CD4-positive, alpha-beta T cell treated with Interleukin-2 at 100 ng/mL for 4 hours (primary cell): ENCODE measurements around the gene PHF21B.

Source experiments
- DNase-seq: peaks from one replicate; pipeline ENCODE4 v3.0.0-alpha.2; 2020; ENCODE audit warnings: low spot score

The PHF21B gene

DNA sequence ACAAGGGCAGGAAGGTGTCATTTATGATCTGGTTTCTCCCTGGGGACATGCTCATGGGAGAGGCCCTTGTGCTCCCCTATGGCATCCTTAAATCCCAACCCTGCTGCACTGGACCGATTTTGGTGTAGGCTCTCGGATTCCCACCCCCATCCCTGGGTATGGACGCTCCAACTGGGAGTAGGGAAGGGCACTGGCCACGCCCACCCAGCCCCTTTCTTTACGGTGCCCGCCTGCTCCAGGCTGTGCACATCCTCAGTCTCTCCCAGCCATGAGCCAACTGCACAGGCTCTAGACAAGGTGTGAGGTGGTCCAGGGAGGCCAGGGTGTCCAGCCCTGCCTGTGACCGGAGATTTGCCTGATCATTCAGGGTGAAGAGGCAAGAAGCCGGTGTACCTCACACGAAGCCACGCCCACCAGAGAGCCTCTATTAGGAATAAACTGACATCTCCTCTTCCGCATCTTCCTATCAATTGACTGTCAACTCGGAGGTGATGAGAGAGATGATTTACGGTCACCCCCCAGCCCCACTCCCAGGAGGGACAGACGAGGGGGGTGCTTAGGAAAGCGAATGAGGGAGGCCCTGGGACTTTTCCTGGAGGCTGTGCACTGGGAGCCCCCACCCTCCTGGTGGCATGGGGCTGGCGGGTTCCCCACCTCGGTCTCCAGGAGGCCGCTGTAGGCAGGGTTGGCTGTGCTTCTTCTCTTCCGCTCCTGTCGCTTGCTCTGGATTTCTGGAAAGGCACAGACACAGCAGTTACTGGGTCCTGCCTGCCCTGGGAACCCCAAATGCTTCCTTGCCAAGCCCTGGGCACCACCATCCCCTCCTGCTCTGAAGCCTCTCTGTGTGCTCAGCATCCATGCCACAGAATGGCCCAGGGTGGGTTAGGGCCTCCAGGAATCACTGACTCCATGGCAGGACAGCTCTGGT is 116.7 kb downstream of the PHF21B start:
- DNase-seq, result no peak

DNA sequence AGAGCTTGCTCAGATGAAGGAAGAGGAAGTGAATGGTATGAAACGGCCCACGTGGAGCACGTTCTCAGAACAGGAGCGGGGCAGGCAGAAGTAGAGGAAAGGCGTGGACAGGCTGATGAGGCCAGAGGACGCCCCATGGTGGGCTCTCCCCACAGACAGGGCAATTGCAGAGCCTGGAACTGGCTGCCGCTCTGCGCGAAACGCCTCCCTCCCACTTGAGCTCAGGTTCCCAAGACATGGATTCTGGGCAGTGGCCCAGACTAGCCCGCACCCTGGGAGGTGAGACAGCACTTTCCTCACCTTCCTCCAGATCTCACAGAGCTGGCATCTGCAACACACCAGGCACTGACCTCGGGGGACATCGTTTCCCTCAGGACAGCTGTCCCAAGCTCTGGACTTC is 117.6 kb downstream of the PHF21B start:
- no peak for DNase-seq

DNA sequence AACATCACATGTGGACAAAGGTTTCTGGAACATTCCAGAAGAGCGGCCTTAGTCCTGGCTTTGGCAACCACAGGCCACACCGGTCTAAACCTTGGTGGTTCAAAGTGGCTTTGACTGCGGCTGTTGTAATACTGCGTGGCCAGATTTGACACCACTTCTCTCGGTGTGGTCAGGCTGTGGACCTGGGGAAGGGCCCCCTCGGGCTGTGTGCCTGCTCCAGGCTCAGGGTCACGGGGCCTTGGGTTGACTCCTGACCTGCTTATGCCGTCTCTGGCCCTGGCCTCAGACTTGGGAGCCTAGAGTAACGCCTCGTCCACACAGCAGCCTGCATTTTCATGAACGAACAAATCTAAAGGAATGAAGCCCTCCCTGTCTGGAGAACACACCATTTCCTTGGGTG is 118.0 kb downstream of the PHF21B start:
- no peak for DNase-seq

DNA sequence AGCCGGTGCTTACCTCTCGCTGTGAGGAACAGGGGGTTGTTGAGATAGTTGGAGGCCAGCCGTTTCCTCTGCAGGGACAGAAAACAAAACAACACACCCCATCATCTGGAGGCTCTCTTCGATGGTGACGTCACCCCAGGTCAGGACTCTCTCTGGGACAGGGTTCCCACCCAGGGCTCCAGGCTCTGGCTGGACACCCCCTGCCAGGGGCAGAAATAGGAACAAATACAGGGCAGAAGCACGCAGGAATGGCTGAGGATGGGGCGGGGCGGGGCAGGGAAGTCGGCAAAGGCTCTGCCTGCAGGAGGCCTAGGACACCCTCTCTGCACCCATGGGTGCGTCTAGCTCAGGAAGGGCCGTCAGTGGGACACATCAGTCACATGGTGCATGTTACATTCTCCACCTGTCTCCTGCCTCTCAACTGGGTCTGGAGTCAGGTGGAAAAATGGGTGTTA is 118.5 kb downstream of the PHF21B start:
- DNase-seq, result no peak

DNA sequence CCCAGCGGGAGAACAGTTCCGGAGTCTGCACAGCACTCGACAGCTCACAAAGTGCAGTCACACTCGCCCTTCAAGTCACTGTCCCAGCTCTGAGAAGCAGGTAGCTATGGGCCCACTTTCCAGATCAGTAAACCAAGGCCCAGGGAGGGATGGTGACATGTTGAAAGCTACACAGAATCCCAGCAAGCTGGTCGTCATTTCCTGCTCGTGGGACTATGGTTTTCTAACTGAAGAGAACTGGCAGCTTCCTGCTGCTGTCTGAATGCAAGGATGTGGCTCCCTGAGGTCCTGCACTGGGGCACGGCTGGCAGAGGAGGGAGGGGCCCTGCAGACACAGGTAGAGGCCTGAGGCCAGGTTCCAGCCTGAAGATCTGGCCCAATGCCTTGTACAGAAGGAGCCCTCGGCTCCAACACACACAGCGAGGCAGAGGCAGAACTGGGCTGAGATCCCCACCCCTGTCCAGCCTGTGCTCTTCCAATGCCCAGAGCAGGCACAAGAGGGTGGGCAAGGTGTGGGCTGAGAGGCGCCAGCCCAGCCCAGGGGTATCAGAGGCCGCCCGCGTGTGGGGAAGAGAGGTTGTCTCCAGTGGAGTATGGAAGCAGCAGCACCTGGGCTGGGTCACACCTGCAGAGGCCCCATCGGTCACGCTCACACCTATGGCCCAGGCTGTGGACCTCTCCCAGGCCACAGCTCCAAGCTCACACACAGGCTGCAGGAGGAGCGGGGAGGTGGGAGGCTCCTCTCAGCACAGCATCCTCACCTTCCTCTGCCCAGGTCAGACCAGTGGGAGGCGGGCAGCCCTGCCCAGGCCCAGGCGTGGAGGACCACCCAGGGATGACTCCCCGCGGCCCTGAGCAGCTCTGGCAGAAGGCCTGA is 119.2 kb downstream of the PHF21B start:
- DNase-seq, result no peak

DNA sequence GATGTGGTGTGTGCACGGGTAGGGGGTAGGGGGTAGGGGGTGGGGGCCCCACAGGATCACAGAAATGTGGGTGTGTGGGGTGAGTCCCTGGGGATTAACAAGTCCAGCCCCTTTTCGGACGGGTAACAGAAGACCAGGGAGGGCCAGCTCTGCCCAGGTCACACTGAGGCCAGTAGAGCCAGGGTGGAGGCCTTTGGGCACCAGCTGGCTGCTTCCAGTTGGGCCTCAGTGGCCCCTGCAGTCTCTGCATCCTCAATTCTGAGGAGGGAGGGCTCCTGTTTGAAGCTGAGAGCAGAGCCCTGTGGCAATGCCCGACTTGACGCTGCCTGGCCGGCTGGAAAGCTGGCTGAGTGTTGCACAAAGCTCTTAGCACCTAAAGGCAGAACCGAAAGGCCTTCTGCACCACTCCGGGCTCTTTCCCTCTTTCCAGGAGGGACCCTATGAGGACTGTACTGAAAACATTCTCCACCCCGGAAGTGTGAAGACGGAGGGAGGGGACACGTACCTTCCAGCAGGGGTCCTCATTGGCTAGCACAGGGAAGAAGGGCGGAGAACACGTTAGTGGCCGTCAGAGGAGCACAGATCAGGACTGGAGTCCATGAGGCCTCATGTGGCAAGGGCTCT is 120.4 kb downstream of the PHF21B start:
- DNase-seq, result no peak

DNA sequence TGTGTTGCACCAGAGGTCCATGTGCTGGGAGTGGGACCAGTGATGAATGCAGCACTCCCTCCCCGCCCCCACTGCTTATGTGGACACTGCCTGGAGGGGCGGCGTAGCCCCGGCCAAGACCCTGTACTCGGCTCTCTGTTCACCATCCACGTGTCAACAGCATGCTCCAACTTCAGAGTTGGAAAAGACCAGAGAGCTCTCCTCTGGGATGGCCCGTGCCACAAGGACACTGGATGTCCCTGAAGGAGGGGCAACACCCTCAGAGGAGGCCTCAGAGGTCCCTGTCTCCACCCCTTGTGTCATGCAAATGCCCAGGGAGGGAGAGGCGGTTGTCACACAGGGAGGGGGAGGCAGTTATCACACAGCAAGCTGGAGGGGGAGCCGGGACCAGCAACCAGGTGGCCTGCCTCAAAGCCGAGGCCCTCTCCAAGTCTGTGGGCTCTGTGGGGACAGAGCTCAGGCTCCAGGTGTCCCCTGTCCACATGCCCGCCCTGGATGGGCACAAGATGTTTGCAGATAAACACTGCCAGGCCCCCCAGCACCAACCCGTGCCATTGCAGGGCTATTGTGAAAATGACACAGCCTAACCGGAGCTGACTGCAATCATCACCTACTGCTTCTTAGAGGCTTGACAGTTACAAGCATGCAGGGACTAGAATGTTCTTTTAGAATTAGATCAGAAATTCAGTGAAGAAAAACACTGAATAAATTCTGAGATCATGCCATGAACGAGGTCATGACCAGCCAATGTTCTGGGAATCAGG is 121.1 kb downstream of the PHF21B start:
- no peak for DNase-seq

DNA sequence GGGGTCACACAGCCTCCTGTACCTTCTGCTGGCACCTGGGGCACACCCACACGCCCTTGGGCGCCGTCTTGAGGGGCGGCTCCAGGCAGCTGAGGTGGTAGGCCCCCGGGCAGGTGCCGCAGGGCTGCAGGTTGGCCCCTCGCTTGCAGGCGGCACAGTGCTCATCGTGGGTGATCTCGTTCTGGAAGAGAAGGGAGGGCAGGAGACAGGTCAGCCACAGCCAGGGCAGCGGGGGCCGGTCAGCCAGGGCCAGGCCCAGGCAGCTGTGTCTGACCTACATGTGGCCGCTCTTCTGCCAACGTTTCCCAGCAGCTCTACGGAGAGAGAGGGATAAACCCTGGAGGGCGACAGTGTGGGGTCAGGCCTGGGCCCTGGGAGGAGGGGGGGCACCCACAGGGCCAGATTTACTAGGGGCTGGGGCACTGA is 121.9 kb downstream of the PHF21B start:
- no peak for DNase-seq

DNA sequence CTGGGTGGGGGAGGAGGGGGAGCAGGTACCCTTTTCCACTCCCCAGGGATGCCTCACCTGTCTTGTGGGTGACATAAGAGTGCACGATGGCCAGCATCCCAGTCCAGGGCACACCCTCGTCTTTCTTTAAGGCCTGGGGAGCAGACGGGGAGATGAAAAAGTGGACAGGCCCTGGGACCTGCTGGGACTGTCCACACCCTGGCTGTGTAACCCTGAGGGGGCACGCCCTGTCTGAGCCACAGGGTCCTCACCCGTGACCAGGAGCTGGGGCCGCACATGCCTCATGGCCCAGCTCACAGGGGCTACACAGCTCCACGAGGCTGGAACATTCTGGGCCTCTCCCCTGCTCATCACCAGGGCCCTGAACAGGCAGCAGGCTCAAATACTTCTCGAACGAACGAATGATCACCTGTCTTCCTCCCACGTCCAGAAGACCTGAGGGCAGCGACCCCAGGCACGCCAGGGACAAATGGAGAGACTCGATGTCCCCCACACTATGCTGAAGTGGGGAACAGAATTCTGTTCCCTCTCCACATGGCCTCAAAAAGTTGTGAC is 123.9 kb downstream of the PHF21B start:
- DNase-seq, result no peak

DNA sequence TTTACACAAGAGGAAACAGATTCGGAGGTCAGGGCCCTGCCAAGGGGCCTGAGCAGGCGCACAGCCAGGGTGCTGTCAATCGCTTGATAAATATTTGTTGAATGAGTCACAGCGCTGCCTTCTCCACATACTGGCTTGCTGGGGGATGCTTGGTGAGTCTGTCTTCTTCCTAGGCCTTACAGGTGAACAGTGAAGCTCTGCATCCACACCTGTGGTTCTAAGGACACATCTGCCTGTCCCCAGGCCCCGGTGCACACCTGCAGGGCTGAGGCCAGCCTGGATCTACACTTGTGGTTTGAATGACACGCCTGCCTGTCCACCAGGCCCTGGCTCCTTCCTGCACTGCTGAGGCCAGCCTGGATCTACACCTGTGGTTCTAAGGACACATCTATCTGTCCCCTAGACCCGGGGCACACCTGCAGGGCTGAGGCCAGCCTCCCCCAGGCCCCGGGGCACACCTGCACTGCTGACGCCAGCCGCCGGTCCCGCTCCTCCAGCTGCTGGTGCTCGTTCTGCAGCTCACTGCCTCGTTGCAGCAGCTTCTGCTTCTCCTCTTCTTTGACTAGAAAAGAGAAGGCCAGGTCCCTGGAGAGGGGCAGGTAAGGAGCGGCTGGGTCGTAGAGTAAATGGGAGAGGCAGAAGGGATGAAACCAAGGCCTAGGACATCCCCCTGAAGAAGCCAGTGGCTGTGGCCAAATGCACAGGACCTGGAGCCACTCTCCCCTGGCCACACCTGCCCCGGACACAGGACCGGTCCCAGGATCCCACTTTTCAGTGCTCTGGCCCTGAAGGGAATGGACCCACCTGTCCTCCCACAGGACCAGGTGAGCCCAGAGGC is 124.6 kb downstream of the PHF21B start:
- no peak for DNase-seq

DNA sequence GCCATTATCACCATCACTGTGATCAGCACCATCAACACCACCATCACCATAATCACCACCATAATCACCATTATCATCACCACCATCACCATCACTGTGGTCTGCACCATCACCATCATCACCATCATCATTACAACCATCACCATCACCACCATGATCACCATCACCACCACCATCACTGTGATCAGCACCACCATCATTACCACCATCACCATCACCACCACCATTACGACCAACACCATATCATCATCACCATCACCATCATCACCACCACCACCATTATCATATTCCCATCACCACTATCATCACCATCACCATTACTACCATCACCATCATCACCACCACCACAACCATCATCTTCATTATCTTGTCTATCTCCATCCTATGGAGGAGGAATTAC is 125.2 kb downstream of the PHF21B start:
- DNase-seq, result no peak

DNA sequence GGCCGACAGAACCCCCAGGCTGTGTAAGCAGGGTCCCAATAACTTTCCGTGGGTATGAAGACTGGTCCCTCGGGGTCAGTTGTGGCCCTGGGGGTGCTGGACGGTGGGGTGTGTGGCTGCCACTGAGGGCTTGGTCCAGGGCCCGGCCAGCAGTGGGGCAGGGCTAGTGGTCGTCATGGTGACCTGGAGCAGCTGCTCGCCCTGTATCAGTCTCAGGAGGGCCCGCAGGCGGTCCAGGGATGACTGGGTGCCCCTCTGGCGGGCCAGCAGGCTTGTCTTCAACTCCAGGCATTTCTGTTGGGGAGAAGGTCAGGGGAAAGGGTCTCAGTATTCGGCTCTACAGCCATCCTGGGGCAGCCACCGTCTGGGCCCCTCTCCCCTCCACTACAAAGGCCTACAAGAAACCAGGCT is 126.8 kb downstream of the PHF21B start:
- no peak for DNase-seq

DNA sequence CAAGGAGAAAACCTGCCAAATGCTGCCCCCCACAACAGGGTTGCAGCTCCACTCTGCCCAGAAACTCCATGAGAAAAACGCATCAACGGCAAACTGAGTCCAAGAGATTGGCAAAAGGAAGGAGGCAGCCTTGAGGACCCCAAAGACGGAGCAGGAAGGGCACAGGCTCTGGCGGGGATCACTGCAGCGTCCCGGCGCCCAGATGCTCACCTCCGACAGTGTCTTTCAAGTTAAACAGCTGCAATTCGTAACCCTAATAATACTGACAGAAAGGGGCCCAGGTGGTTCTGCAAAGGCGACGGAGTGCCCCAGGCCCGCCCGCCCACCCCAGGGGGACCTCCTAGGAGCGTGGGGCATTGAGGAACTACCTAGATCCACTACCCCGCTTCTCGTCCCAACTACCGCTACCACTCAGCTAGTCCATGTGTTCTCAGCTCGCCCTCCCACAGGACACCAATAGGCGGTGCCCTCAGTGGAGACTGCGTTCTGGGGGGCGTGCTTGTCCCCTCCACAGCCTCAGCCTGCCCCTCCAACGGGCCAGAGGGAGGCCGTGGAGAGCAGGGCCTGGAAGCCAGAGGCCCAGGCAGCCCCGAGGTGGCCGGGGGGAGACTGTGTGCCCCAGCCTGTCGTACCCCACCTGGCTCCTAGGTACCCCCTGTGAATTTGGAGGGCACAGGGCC is 127.4 kb downstream of the PHF21B start:
- DNase-seq, result no peak

DNA sequence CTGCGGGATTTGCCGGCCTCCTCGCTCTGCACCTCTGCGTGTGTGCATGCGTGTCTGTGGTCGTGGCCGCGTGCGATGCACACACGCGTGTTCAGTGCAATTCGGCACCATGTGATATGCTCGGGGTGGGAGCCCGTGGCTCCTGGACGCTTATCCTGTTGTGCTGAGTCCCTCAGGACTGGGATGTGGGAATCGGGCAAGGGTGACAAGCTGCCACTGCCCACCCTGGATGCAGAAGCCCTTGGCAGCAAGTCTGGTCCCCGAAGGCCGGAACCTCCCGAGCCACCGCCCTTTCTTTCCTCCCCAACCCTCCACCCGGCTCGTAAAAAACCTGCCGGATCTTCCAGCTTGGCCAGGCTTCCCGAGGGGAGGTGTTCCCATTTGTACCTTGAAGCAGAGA is 128.2 kb downstream of the PHF21B start:
- DNase-seq, result no peak

DNA sequence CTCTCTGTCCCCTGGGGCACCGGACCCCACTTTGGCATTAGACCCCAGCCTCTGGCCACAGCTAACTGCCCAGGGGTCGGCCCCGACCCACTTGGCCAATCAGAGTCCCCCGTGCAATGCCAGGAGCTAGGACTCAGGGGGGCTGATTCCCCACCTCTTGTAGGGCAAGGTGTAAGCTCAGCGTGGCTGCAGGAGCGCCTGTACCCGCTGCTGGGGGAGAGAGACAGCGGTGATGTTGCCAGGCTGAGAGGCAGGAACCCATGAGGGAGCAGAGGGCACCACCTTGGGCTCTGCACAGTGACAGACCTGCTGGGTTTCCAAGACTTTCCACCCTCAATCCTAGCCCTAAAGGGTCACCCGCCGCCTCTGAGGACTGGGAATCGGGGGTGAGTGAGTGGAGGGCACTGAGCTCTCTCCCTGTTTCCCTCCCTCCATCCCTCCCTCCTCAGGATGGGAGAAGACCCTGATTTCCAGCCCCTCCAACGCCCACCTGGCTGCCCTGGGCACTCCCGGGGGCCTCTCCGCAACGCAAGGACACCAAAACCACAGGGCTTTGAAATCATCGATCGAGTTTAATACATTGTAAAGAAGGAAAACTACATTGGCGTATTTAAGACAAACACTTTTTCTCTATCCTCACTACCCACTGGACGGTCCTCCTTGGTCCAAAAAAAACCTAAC is 129.1 kb downstream of the PHF21B start:
- no peak for DNase-seq

DNA sequence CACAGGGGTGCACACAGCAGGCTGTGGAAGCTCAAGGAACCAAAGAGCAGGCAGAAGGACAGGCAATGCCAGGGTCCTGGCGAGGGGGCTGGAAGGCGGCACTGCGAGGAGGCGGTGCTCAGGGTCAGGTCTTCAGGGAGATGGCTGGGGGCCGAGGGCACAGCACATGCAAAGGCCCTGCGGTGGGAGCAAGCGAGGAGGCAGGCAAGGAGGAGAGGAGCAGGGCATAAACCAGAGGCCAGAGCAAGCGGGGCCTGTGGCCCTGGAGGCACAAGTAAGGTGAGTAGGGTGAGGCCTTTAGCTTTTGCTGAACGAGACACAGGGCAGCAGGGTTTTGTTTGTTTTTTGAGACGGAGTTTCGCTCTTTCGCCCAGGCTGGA is 130.5 kb downstream of the PHF21B start:
- DNase-seq, result no peak

DNA sequence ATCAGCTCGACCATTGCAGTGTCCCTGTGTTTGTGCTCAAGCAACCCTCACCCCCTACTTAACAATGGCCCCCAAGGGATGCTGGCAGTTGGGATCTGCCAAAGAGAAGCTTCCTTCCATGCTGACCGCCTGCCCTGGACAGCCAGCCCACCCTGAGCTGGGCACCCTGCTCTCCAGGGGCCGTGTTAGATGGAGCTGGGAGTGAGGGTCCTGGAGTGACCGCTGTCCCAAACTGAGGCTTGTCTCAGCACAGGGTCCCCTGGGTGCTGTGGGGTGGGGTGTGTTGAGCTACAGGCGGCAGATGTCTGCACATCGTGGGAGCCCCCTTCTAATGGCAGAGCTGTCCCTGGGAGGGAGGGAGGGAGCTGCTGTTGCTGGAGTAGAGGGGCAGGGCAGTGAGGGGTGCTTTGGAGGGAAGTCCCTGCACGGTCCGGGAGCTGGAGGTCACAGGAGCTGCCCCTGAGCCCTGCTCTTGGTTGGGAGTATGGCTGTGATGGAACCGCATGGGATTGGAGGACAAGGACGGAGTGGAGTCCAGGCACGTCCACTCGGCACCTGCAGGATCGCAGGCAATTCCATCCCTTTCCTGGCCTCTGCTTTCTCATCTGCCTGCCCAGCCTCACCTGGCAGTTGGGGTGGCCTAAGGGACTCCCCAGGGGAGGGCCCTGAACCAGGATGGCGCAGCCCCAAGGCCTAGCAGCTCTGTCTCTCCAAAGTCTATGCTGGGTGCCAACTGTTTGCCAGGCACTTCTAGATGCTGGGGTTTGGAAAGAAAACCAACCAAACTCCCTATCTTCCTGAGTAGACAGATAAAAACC is 131.1 kb downstream of the PHF21B start:
- DNase-seq, result no peak

DNA sequence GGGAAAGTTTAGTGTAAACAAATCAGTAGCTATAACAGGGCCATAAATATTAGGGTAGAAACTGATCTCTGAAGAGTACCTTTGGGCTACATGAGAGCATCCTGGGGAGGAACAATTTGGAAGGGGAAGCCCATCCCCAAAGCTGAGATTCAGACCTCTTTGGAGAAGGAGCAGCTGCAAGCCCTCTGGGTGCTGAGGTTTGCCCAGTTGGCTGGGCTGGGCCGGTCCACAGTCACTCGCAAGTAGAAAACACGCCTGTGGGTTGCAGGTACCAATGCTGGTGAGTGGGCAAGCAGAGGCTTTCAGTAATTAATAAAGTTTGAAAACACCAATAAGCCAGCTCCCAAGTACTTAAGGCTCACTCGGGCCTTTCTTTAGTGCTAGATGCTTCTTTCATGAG is 132.9 kb downstream of the PHF21B start:
- DNase-seq, result no peak
